Ovary (tissue), 9 donors: ENCODE results near the gene BTN2A1. TPM values are rescaled to one million over a fixed set of nuclear protein-coding genes. Genes with fewer than 3 reads are reported as not detected.
"Not testable (repeated sequence)": the region's sequence is repeated elsewhere in the genome, so short reads cannot be mapped to it uniquely, and the experiment has no call there.

Source experiments
- DNase-seq, 5 donors: peaks; one replicate each; pipeline ENCODE4 v3.0.0-alpha.2; 2019 to 2020
- H3K27ac ChIP-seq, 2 donors: fragments of 200-600 bp; one replicate each; pipeline versions ENCODE4 v1.5.1 to v1.8.0; 2019 to 2022
- H3K27me3 ChIP-seq: fragments of 200-600 bp; one replicate; pipeline ENCODE4 v1.8.0; 2022
- H3K36me3 ChIP-seq: fragments of 200-600 bp; sonication (generic); one replicate; pipeline ENCODE4 v1.5.1; 2019
- H3K4me1 ChIP-seq: one replicate; pipeline ENCODE4 v1.8.1; 2013; ENCODE audit warnings: mild to moderate bottlenecking, moderate library complexity; ENCODE audit not compliant: insufficient read depth
- H3K4me3 ChIP-seq: fragments of 200-600 bp; sonication (generic); one replicate; pipeline ENCODE4 v1.5.1; 2017
- H3K9me3 ChIP-seq, 2 donors: fragments of 200-600 bp in 1 of 2; sonication (generic) in 1 of 2; one replicate each; pipeline versions ENCODE4 v1.5.1 to v1.8.1; 2013 to 2019; ENCODE audit warnings: mild to moderate bottlenecking in 1 of 2, moderate library complexity in 1 of 2
- CTCF ChIP-seq, 3 donors: fragments of 450-650 bp in 2 of 3; fragments of 200-600 bp in 1 of 3; IDR thresholded peaks; one replicate each; pipeline versions ENCODE4 v1.5.1 to v1.8.0; 2016 to 2022; ENCODE audit warnings: antibody characterized with exemption in 3 of 3, mild to moderate bottlenecking in 1 of 3
- EP300 ChIP-seq: sonication (generic); formaldehyde crosslinking; IDR thresholded peaks from one replicate; pipeline ENCODE4 v1.6.1; 2017; ENCODE audit warnings: antibody characterized with exemption
- POLR2A ChIP-seq: fragments of 450-650 bp; IDR thresholded peaks from one replicate; pipeline ENCODE4 v1.6.1; 2017; ENCODE audit warnings: antibody characterized with exemption, mild to moderate bottlenecking, moderate library complexity
- WGBS, 3 donors: extraction: QIAGEN DNeasy Blood & Tissue Kit in 1 of 3; methylation state at CpG; one replicate each; pipeline versions ENCODE4 v1.1.5 to v1.1.7; 2013 to 2017; 5-methylcytosine and 5-hydroxymethylcytosine counted together
- intact Hi-C, 4 donors: fragments of 100-400 bp; cut with DNase I; formaldehyde crosslinking; loops; one replicate each; pipeline versions ENCODE4 v1.11.0 to v1.15.1; 2022 to 2023
- polyA plus RNA-seq, 2 donors: library from polyadenylated mRNA; stranded (reverse); fragments of 200-250 nt in 1 of 2; fragments of 350-450 nt in 1 of 2; fragmentation: Illumina TruSeq in 1 of 2; extraction: RNeasy Lipid Tissue Mini Kit (QIAGEN cat#74804) in 1 of 2; gene quantifications; one replicate each; pipeline ENCODE4 v1.2.3, GENCODE V29; 2013 to 2014
- total RNA-seq, 7 donors: library from RNA; depleted of rRNA in 2 of 7; stranded (reverse); fragments of >200 nt in 2 of 7; fragmentation: NEBNext Ultra II Directional in 3 of 7; extraction: Animal tissue kit (Norgen Biotek cat#: 25700) in 3 of 7; gene quantifications; one replicate each; pipeline versions ENCODE4 v1.1.0 to v1.2.4, GENCODE V29; 2016 to 2023
- donor health status: DM: no; HTN: no; CAD: no; lungs with moderate emphysema.
- donor health status: DM: no; HTN: no; CAD: no.
- donor health status: Bipolar disorder and iron deficiency.
- donor health status: DM: yes; HTN: yes; CAD: no.
- donor health status: DM: no; HTN: no; CAD: no.
- donor health status: DM: yes; HTN: yes; CAD: no.

Gene BTN2A1
- total and polyA plus RNA-seq, 9 donors: 9.0 to 33.3 (median 18.8) TPM

GRCh38 chr6:26502165-26502564 is 44.4 kb downstream of the BTN2A1 start:
- Histone ChIP-seq H3K4me3 (no peak overlapping the region), H3K36me3 (no peaks in the 10 kb centered on the region), H3K4me1 (peaks cover 5% of the 10 kb centered on the region), H3K27me3 (no peaks in the 10 kb centered on the region), H3K27ac (no peak overlapping the region), H3K9me3 (no peaks in the 10 kb centered on the region)
- DNase-seq: no peak
- intact Hi-C loops: no loop called here
- TF ChIP-seq EP300: no peak
- TF ChIP-seq CTCF (IDR thresholded peaks at IDR 0.05): no peak
- no peak for TF ChIP-seq POLR2A

GRCh38 chr6:26502626-26503025 is 44.9 kb downstream of the BTN2A1 start:
- Histone ChIP-seq H3K27ac (no peak overlapping the region), H3K4me3 (no peak overlapping the region), H3K9me3 (no peaks in the 10 kb centered on the region), H3K36me3 (no peaks in the 10 kb centered on the region), H3K27me3 (no peaks in the 10 kb centered on the region), H3K4me1 (peaks cover 5% of the 10 kb centered on the region)
- intact Hi-C loops: no loop called here
- TF ChIP-seq CTCF (IDR thresholded peaks at IDR 0.05) (no peak), EP300 (no peak), POLR2A (no peak)
- no peak for DNase-seq
- WGBS, 3 donors: 93 to 98% (median 94%) methylated on average over 3 of the region's 3 CpGs

- intact Hi-C loops: no loop called here
- no peaks in the 10 kb centered on the region for H3K27me3 ChIP-seq
- 56 to 69% (median 69%) methylated on average over 3 of the region's 3 CpGs for WGBS, 3 donors
These were observed 49.9 kb downstream of the BTN2A1 start for GRCh38 chr6:26507658-26508057.

GRCh38 chr6:26511033-26511432 is 53.3 kb downstream of the BTN2A1 start:
- DNase-seq, H3K4me1 ChIP-seq, H3K27ac ChIP-seq, H3K27me3 ChIP-seq, H3K36me3 ChIP-seq, H3K9me3 ChIP-seq, intact Hi-C loops, H3K4me3 ChIP-seq: not testable (repeated sequence)
- 80 to 83% (median 80%) methylated on average over 8 of the region's 8 CpGs for WGBS, 3 donors

More at GRCh38 chr6:26507658-26508057, 49.9 kb downstream of the BTN2A1 start:
- H3K9me3 ChIP-seq: no peaks in the 10 kb centered on the region
- no peaks in the 10 kb centered on the region for H3K36me3 ChIP-seq
- TF ChIP-seq CTCF (IDR thresholded peaks at IDR 0.05) (no peak), EP300 (no peak), POLR2A (no peak)
- no peak overlapping the region for H3K4me3 ChIP-seq
- H3K27ac ChIP-seq: no peak overlapping the region
- no peak for DNase-seq
- no peaks in the 10 kb centered on the region for H3K4me1 ChIP-seq

- Histone ChIP-seq H3K27me3 (no peaks in the 10 kb centered on the region), H3K4me3 (no peak overlapping the region), H3K27ac (no peak overlapping the region), H3K9me3 (no peaks in the 10 kb centered on the region), H3K36me3 (no peaks in the 10 kb centered on the region), H3K4me1 (no peaks in the 10 kb centered on the region)
- intact Hi-C loops: no loop called here
- no peak for TF ChIP-seq POLR2A
- TF ChIP-seq CTCF (IDR thresholded peaks at IDR 0.05): no peak
- no peak for TF ChIP-seq EP300
- no peak for DNase-seq
- 75 to 85% (median 78%) methylated on average over 2 of the region's 2 CpGs for WGBS, 3 donors
These were observed 57.2 kb downstream of the BTN2A1 start for GRCh38 chr6:26514984-26515383.
